ENCODE measurements around the gene SLC35A4. TPM values are rescaled to one million over a fixed set of nuclear protein-coding genes. Genes with fewer than 3 reads are reported as not detected.
"Not testable (repeated sequence)": the region's sequence is repeated elsewhere in the genome, so short reads cannot be mapped to it uniquely, and the experiment has no call there.

SLC35A4 gene
- polyA plus RNA-seq, 3 donors: 31.2 to 65.9 (median 43.5) TPM

- 40 to 48% (median 47%) methylated on average over 3 of the region's 3 CpGs for WGBS, 3 donors
- H3K27ac ChIP-seq (ENCODE audit: low read depth, low read length): no peak overlapping the region
Measured at GRCh38 chr5:140574165-140574564, 9.5 kb downstream of the SLC35A4 start.

- WGBS, 3 donors: 65 to 80% (median 72%) methylated on average over 8 of the region's 8 CpGs
Measured at GRCh38 chr5:140575309-140575708, 10.7 kb downstream of the SLC35A4 start.

GRCh38 chr5:140576776-140577201, 12.2 kb downstream of the SLC35A4 start:
- WGBS, 3 donors: 67 to 75% (median 70%) methylated on average over 2 of the region's 2 CpGs
- no peak overlapping the region for H3K27ac ChIP-seq (ENCODE audit: low read depth, low read length)

More at GRCh38 chr5:140575309-140575708, 10.7 kb downstream of the SLC35A4 start:
- no peak overlapping the region for H3K27ac ChIP-seq (ENCODE audit: low read depth, low read length)

GRCh38 chr5:140579188-140579747, 14.6 kb downstream of the SLC35A4 start:
- H3K27ac ChIP-seq (ENCODE audit: low read depth, low read length): not testable (repeated sequence)
- WGBS, 3 donors: 92 to 95% (median 94%) methylated on average over 6 of the region's 6 CpGs

GRCh38 chr5:140587495-140587894, 22.9 kb downstream of the SLC35A4 start:
- H3K27ac ChIP-seq (ENCODE audit: low read depth, low read length): no peak overlapping the region
- WGBS, 3 donors: 92 to 100% (median 98%) methylated on average over 1 of the region's 1 CpG

GRCh38 chr5:140588311-140589070, 23.9 kb downstream of the SLC35A4 start:
- 19 to 73% (median 20%) methylated on average over 5 of the region's 5 CpGs for WGBS, 3 donors
- H3K27ac ChIP-seq (ENCODE audit: low read depth, low read length): no peak overlapping the region

- no peak overlapping the region for H3K27ac ChIP-seq (ENCODE audit: low read depth, low read length)
- 87 to 95% (median 95%) methylated on average over 7 of the region's 7 CpGs for WGBS, 3 donors
Measured at GRCh38 chr5:140590861-140591260, 26.2 kb downstream of the SLC35A4 start.

GRCh38 chr5:140591747-140592372, 27.2 kb downstream of the SLC35A4 start:
- WGBS, 3 donors: 74 to 75% (median 75%) methylated on average over 5 of the region's 5 CpGs
- H3K27ac ChIP-seq (ENCODE audit: low read depth, low read length): no peak overlapping the region

GRCh38 chr5:140593070-140593469, 28.4 kb downstream of the SLC35A4 start:
- H3K27ac ChIP-seq (ENCODE audit: low read depth, low read length): not testable (repeated sequence)
- 37 to 56% (median 50%) methylated on average over 10 to 12 of the region's 14 CpGs for WGBS, 3 donors

GRCh38 chr5:140594169-140594568, 29.5 kb downstream of the SLC35A4 start:
- H3K27ac ChIP-seq (ENCODE audit: low read depth, low read length): no peak overlapping the region

GRCh38 chr5:140595538-140596300, 31.1 kb downstream of the SLC35A4 start:
- H3K27ac ChIP-seq (ENCODE audit: low read depth, low read length): no peak overlapping the region
- 61 to 64% (median 61%) methylated on average over 5 of the region's 5 CpGs for WGBS, 3 donors

More at GRCh38 chr5:140594169-140594568, 29.5 kb downstream of the SLC35A4 start:
- 57 to 79% (median 72%) methylated on average over 4 to 6 of the region's 6 CpGs for WGBS, 3 donors

GRCh38 chr5:140596321-140596741, 31.7 kb downstream of the SLC35A4 start:
- 33 to 44% (median 43%) methylated on average over 1 of the region's 1 CpG for WGBS, 3 donors
- no peak overlapping the region for H3K27ac ChIP-seq (ENCODE audit: low read depth, low read length)

GRCh38 chr5:140598836-140599235, 34.2 kb downstream of the SLC35A4 start:
- 86 to 91% (median 88%) methylated on average over 2 of the region's 2 CpGs for WGBS, 3 donors
- no peak overlapping the region for H3K27ac ChIP-seq (ENCODE audit: low read depth, low read length)

GRCh38 chr5:140600096-140600495, 35.5 kb downstream of the SLC35A4 start:
- H3K27ac ChIP-seq (ENCODE audit: low read depth, low read length): no peak overlapping the region

GRCh38 chr5:140602147-140602546, 37.5 kb downstream of the SLC35A4 start:
- 73 to 83% (median 75%) methylated on average over 4 of the region's 4 CpGs for WGBS, 3 donors
- H3K27ac ChIP-seq (ENCODE audit: low read depth, low read length): no peak overlapping the region

GRCh38 chr5:140603446-140603698, 38.7 kb downstream of the SLC35A4 start:
- not testable (repeated sequence) for H3K27ac ChIP-seq (ENCODE audit: low read depth, low read length)
- 89 to 91% (median 89%) methylated on average over 4 of the region's 4 CpGs for WGBS, 3 donors

- no peak overlapping the region for H3K27ac ChIP-seq (ENCODE audit: low read depth, low read length)
- WGBS, 3 donors: 95 to 100% (median 96%) methylated on average over 2 of the region's 2 CpGs
Measured at GRCh38 chr5:140603734-140604133, 39.1 kb downstream of the SLC35A4 start.

GRCh38 chr5:140605879-140606278, 41.3 kb downstream of the SLC35A4 start:
- no peak overlapping the region for H3K27ac ChIP-seq (ENCODE audit: low read depth, low read length)
- WGBS, 3 donors: 56 to 88% (median 57%) methylated on average over 3 of the region's 3 CpGs

GRCh38 chr5:140607031-140607430, 42.4 kb downstream of the SLC35A4 start:
- H3K27ac ChIP-seq (ENCODE audit: low read depth, low read length): no peak overlapping the region
- 56 to 96% (median 67%) methylated on average over 2 of the region's 2 CpGs for WGBS, 3 donors

All from adipose tissue (tissue), 3 donors.